GM21576 (cell line): ENCODE data around the gene RABL6.
"Not testable (repeated sequence)": the region's sequence is repeated elsewhere in the genome, so short reads cannot be mapped to it uniquely, and the experiment has no call there.

Source experiments
- ATAC-seq: cut with Tn5 transposase; IDR thresholded peaks from one replicate; pipeline ENCODE4 v1.9.1; 2021; ENCODE audit warnings: mild to moderate bottlenecking, moderate library complexity; ENCODE audit not compliant: unreplicated experiment

RABL6 gene

DNA sequence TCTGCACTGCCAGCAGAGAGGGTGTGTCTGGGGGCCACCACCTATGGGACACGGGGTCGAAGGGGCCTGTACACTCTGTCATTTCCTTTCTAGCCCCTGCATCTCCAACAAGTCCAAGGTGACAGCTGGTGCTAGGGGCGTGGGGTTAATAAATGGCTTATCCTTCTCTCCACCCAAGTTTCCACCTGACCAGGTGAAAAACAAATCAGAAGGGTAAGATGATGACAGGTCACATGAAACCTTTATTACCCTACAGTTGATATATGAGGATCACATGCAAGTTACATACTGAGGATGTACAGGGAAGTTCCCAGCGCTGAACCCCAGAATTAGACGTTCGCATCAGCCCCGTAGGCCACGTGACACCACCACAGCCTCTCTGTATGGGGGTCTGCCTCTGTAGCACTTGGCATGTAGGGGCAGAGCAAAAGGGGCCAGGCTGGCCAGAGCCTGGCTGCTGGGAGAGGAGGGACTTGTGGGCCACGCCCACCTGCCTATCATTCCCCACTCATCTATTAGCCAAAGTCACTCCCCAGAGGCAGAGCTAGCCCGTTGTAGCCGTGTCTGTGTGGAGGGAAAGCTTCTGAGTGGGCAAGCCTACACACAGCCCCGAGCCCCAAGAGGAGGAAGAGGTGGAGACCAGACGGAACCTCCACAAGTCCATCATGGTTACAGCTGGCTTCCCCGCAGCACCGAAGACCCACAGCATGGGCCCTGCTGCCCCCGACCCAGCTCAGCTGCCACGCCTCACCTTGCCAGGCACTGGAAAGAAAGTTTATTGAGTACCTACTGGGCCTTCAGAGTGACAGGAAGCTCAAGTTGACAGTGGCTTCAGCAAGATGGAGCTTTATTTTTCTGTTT, 14.4 kb upstream of the RABL6 start:
- no peak for ATAC-seq

DNA sequence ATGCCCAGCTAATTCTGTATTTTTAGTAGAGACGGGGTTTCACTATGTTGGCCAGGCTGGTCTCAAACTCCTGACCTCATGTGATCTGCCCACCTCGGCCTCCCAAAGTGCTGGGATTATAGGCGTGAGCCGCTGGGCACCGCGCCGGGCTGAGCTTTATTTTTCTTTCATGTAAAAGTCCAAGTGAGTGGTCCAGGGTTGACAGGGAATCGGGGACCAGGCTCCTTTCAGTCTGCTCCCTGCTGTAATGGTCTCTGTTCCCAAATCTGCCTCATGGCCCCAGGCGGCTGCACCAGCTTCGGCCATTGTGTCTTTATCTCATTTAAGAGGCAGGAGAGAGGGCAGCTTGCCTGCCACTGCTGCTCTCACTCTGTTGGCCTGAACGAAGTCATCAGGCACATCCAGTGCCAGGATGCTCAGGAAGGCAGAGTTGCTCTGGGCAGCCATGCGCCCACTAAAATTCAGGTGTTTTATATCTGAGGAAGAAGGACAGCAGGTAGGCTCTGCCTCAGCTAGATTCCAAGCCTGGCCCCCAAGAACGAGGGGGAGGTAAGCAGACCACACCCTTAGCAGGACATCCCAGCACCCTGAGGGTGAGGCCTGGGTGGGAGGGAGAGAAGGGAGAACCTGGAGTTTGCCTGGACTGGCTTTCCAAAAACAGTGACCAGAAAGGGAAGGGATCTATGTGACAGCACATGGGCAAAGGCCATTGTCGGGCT, 13.3 kb upstream of the RABL6 start:
- ATAC-seq, result no peak

GRCh38 chr9:136795000-136795348, 12.8 kb upstream of the RABL6 start:
- no peak for ATAC-seq

DNA sequence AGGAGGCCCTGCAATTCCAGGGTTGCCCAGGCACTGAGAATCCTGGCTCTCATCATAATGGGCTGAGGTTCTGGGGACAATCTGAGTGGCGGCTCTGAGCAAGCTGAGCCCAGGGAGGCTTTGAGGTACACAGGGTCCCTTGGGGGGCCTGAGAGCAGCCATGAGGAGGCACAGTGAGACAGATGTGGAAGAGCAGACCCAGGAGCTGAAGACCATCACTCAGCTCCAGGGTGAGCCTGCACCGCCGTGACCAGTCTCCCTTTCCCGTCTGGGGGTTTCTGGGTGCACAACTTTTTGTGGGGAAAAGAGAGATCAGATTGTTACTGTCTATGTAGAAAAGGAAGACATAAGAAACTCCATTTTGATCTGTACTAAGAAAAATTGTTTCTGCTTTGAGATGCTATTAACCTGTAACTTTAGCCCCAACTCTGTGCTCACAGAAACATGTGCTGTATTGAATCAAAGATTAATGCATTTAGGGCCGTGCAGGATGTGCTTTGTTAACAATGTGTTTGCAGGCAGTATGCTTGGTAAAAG, 11.4 kb upstream of the RABL6 start, which contains the start of gene CCDC183:
CCDC183 (plus strand) TSS at position 101 of the 537 bp plus-strand sequence; CDS start at position 161, 60 bp downstream.
- no peak for ATAC-seq

DNA sequence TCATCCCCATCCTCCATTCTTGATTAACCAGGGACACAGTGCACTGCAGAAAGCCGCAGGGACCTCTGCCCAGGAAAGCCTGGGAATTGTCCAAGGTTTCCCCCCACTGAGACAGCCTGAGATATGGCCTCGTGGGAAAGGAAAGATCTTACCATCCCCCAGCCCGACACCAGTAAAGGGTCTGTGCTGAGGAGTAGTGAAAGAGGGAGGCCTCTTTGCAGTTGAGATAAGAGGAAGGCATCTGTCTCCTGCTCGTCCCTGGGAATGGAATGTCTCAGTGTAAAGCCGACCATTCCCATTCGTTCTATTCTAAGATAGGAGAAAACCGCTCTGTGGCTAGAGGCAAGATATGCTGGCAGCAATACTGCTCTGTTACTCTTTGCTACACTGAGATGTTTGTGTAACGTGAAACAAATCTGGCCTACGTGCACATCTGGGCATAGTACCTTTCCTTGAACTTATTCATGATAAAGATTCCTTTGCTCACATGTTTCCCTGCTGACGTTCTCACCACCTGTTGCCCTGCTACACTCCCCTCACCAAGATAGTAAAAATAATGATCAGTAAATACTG, 10.9 kb upstream of the RABL6 start:
- not testable (repeated sequence) for ATAC-seq

DNA sequence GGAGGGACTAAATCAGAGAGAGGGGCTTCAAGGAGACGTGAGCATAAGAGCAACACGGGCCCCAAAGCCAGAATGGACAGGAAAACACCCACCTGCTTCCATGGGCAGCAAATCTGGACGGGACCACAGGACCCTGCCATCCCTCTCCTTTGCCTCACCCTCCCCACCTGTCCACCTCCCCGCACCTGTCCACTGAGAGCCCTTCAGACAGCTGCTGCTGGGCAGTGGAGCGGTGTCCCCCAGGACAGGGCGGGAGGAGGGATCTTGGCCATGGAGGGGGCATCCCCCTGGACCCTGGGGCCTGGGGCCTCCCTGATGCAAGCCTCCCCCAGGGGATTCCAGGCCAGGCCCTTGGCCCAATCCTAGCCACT, 9.1 kb upstream of the RABL6 start:
- no peak for ATAC-seq

DNA sequence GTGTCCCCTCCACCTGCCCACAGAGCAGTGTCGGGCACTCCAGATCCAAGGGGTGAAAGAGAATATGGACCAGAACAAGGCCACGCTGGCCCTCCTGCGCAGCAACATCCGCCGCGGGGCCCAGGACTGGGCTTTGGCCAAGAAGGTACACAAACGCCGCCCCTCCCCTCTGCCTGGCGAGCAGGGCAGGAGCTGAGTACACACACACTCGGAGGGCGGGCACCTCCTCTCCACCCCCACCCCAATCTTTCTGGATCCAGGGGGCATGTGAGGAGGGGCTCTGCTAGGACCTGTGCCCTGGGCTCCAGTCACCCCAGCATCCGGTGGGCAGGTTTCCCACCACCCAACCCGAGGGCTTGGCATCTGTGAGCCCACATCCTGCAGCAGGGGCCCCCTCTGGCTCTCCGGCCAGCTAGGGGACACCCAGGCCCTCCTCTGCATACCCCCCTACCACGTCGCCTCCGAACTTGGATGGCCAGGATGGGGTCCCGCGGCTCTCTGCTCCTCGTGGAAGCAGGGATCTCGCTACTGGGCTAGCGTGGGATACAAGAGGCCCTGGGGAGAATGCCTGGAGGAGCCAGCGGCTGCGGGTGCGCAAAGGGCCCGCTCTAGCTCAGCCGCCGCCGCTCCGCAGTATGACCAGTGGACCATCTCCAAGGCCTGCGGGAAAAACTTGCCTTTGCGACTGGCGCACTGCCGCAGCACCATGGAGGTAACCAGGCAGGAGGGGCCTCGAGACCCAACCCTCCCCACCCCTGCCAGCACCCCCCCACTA, 8.5 kb upstream of the RABL6 start:
- no peak for ATAC-seq

- no peak for ATAC-seq
Measured at GRCh38 chr9:136799854-136800657, 7.7 kb upstream of the RABL6 start.

- ATAC-seq, result no peak
Measured at GRCh38 chr9:136802321-136802720, 5.4 kb upstream of the RABL6 start.

DNA sequence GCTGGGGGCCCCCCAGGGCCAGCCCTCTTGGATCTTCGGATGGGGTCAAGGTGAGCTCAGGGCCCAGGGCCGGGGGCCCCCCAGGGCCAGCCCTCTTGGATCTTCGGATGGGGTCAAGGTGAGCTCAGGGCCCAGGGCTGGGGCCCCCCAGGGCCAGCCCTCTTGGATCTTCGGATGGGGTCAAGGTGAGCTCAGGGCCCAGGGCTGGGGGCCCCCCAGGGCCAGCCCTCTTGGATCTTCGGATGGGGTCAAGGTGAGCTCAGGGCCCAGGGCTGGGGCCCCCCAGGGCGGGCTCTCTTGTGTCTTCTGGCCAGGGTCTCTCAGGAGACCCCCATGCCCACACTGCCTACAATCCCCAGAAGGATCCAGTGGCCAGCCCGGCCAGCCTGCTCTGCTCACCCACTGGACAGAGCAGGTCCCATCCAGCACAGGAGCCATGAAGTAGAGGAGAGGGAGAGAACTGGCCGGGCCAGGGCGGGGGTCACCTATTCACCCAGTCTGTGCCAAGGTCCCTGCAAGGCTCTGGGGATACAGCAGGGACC, 4.7 kb upstream of the RABL6 start:
- not testable (repeated sequence) for ATAC-seq

- ATAC-seq, result no peak
Measured at GRCh38 chr9:136803551-136804508, 3.9 kb upstream of the RABL6 start.

- ATAC-seq, result no peak
Measured at GRCh38 chr9:136804509-136805206, 3.1 kb upstream of the RABL6 start.

DNA sequence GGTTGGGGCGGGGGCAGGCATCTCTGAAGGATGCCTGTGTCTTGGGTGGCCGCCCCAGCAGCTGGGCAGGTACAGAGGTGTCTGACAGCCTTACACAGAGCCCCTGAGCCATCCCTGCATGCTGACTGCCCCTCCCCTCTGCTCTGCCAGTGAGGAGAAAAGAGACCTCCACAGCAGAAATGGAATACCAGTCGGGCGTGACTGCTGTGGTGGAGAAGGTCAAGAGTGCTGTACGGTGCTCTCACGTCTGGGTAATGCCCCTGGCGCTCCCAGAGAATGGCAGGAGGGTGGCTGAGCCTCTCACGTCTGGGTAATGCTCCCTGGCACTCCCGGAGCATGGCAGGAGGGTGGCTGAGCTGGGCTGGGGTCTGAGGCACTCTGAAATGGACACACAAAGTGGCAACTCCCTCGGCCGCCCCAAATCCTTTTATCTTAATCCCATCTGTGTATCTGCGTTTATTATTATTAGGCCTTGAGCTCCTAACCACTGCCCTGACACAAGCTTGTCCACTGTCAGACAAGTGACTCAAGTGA, 2.5 kb upstream of the RABL6 start:
- no peak for ATAC-seq

DNA sequence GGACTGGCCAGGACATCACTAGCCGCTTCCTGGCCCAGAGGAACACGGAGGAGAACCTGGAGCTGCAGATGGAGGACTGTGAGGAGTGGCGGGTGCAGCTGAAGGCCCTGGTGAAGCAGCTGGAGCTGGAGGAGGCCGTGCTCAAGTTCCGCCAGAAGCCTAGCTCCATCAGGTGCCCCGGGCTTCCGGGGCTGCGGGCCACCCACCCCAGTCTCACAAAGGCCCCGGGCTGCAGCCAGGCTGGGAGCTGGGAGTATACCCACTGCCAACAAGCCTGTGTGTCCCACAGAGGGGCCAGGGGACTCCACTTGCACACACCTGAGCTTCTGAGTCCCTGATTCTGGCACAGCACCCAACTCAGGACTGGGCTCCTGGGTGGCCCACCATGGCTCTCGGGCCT, 1.7 kb upstream of the RABL6 start:
- ATAC-seq, result no peak

GRCh38 chr9:136806631-136807201, 1.0 kb upstream of the RABL6 start:
- no peak for ATAC-seq

- peak; percentile 17 for ATAC-seq
Measured at GRCh38 chr9:136808075-136808805, 492 bp downstream of the RABL6 start.

- no peak for ATAC-seq
Measured at GRCh38 chr9:136808806-136809158, 1.0 kb downstream of the RABL6 start.
